GM12878 (cell line): Measurements from ENCODE around the gene ODAD4. TPM values are rescaled to one million over a fixed set of nuclear protein-coding genes. Genes with fewer than 3 reads are reported as not detected.

ENCODE experiments used
- ATAC-seq: fragments of 200-7000 bp; cut with Tn5 transposase; 3 replicates; pipeline ENCODE4 v1.9.1; 2020; ENCODE audit warnings: mild to moderate bottlenecking, moderate library complexity
- BruUV-seq: library from RNA; stranded (reverse); fragments of 400-500 nt; replicated peaks from 2 replicates; lab custom pipeline; 2021; lab: Mats Ljungman, UMichigan
- CTCF ChIA-PET: fragments of 300-600 bp; sonication (Branson Sonifier 250); formaldehyde crosslinking; extraction: SDS; loops from one replicate; lab custom pipeline; 2021; ENCODE audit warnings: inconsistent platforms; lab: Yijun Ruan, JAX
- POLR2A ChIA-PET: fragments of 350-600 bp; formaldehyde crosslinking; extraction: SDS; loops from one replicate; lab custom pipeline; 2021; ENCODE audit warnings: inconsistent platforms; lab: Charles Lee
- RAD21 ChIA-PET: fragments of 300-600 bp; sonication (Branson Sonifier 250); formaldehyde crosslinking; loops from one replicate; lab custom pipeline; 2023; ENCODE audit warnings: antibody characterized with exemption; ENCODE audit not compliant: unreplicated experiment; lab: Charles Lee
- SMC1A ChIA-PET: fragments of 300-600 bp; sonication (Branson Sonifier 250); formaldehyde crosslinking; loops from one replicate; lab custom pipeline; 2023; ENCODE audit not compliant: unreplicated experiment, uncharacterized antibody; lab: Charles Lee
- DNase-seq: peaks from one replicate; pipeline ENCODE4 v3.0.0-alpha.2; 2011; ENCODE audit warnings: low read depth, low spot score
- FAIRE-seq: peaks from 3 replicates; lab custom pipeline; 2011; peaks lifted over from hg19 to GRCh38; lab: Jason Lieb, UNC
- H2AFZ ChIP-seq: 2 replicates; pipeline ENCODE4 v1.6.0; 2011; ENCODE audit warnings: low read depth, low read length, control low read depth; ENCODE audit not compliant: control insufficient read depth
- H3K27ac ChIP-seq: 2 replicates; pipeline ENCODE4 v1.5.1; 2011; ENCODE audit warnings: control low read depth; ENCODE audit not compliant: control insufficient read depth, insufficient read depth
- H3K27me3 ChIP-seq, 2 experiments: replicated peaks in 1 of 2; 2 replicates each; pipeline versions ENCODE4 v1.6.0 to v1.6.1; 2011; ENCODE audit warnings: low read length in 1 of 2; ENCODE audit not compliant: control insufficient read depth in 2 of 2, insufficient read depth in 2 of 2
- H3K36me3 ChIP-seq, 2 experiments: 2 replicates each; pipeline ENCODE4 v1.5.1; 2011; ENCODE audit warnings: low read length in 1 of 2; ENCODE audit not compliant: control insufficient read depth in 2 of 2, insufficient read depth in 2 of 2
- H3K4me1 ChIP-seq: 2 replicates; pipeline ENCODE4 v1.6.1; 2011; ENCODE audit warnings: mild to moderate bottlenecking, low read length, moderate library complexity, mixed read lengths; ENCODE audit not compliant: control insufficient read depth, insufficient read depth
- H3K4me2 ChIP-seq: 2 replicates; pipeline ENCODE4 v1.6.0; 2011; ENCODE audit warnings: control low read depth; ENCODE audit not compliant: control insufficient read depth, insufficient read depth
- H3K4me3 ChIP-seq: fragments of 200-600 bp; sonication (generic); 2 replicates; pipeline ENCODE4 v1.5.1; 2016
- H3K79me2 ChIP-seq: 2 replicates; pipeline ENCODE4 v1.6.0; 2011; ENCODE audit warnings: low read length; ENCODE audit not compliant: control insufficient read depth, insufficient read depth
- H3K9ac ChIP-seq: 2 replicates; pipeline ENCODE4 v1.8.0; 2011; ENCODE audit warnings: low read length, control low read depth, mixed read lengths; ENCODE audit not compliant: control insufficient read depth, insufficient read depth
- H3K9me3 ChIP-seq: replicated peaks from 3 replicates; pipeline ENCODE4 v1.5.1; 2011; ENCODE audit warnings: mild to moderate bottlenecking, low read length; ENCODE audit not compliant: control insufficient read depth, insufficient read depth
- H4K20me1 ChIP-seq: 2 replicates; pipeline ENCODE4 v1.6.0; 2011; ENCODE audit not compliant: control insufficient read depth, insufficient read depth
- BMI1 ChIP-seq: fragments of 450-650 bp; IDR thresholded peaks from 2 replicates; pipeline ENCODE4 v1.6.1; 2016; ENCODE audit warnings: mild to moderate bottlenecking, moderate library complexity, borderline replicate concordance
- EGR1 ChIP-seq, 2 experiments: IDR thresholded peaks; 1 replicate in 1 of 2; 2 replicates in 1 of 2; pipeline ENCODE4 v1.6.1; 2011 to 2012; ENCODE audit warnings: low read depth in 2 of 2, low read length in 2 of 2, borderline replicate concordance in 1 of 2, mild to moderate bottlenecking in 1 of 2, moderate library complexity in 1 of 2
- IRF3 ChIP-seq: fragments of 450-650 bp; IDR thresholded peaks from 2 replicates; pipeline ENCODE4 v1.6.1; 2014; ENCODE audit warnings: mild to moderate bottlenecking
- MTA2 ChIP-seq: fragments of 450-650 bp; IDR thresholded peaks from 2 replicates; pipeline ENCODE4 v1.6.1; 2016; ENCODE audit warnings: low read depth, mild to moderate bottlenecking, moderate library complexity
- SREBF2 ChIP-seq: IDR thresholded peaks from 2 replicates; pipeline ENCODE4 v1.6.1; 2012; ENCODE audit warnings: mild to moderate bottlenecking, low read length
- STAT1 ChIP-seq: fragments of 450-650 bp; conservative IDR thresholded peaks from 2 replicates; pipeline ENCODE4 v1.6.1; 2014; ENCODE audit warnings: antibody characterized with exemption, mild to moderate bottlenecking
- YY1 ChIP-seq: IDR thresholded peaks from 2 replicates; pipeline ENCODE4 v1.6.1; 2011; ENCODE audit warnings: low read depth, mild to moderate bottlenecking, low read length
- WGBS: methylation state at CpG from one replicate; pipeline ENCODE4 v1.1.6; 2016; ENCODE audit warnings: low lambda C conversion rate; ENCODE audit not compliant: insufficient replicate concordance, insufficient coverage; ENCODE audit errors: missing lambda C conversion rate; 5-methylcytosine and 5-hydroxymethylcytosine counted together
- in situ Hi-C: fragments of 300-500 bp; cut with MboI; formaldehyde crosslinking; loops from 9 replicates; pipeline ENCODE4 v1.14.3; 2018; ENCODE audit warnings: mixed read lengths
- intact Hi-C: fragments of 100-400 bp; cut with micrococcal nuclease; formaldehyde crosslinking; loops from one replicate; pipeline ENCODE4 v1.14.2; 2022; ENCODE audit not compliant: unreplicated experiment
- polyA plus RNA-seq, 11 experiments: library from polyadenylated mRNA; depleted of rRNA in 4 of 11; unstranded in 6 of 11; stranded (reverse) in 5 of 11; fragments of >200 nt; fragmentation: Nextera tagmentation in 4 of 11; fragmentation: Illumina TruSeq in 1 of 11; extraction: Ambion mirVana in 4 of 11; extraction: Trizol in 1 of 11; gene quantifications; 1 replicate in 1 of 11; 2 replicates in 10 of 11; pipeline versions ENCODE4 v1.2.1 to v1.2.3, GENCODE V29; 2011 to 2016; ENCODE audit warnings: inconsistent platforms in 2 of 11, missing spikeins in 2 of 11, low read depth in 1 of 11
- total RNA-seq, 4 experiments: library from RNA; depleted of rRNA in 3 of 4; stranded (reverse); fragments of >200 nt in 3 of 4; fragmentation: Illumina TruSeq in 1 of 4; extraction: Trizol in 1 of 4; gene quantifications; 2 replicates each; pipeline versions ENCODE4 v1.2.1 to v1.2.3, GENCODE V29; 2013 to 2021
- TF ChIP-seq, protein P1 (sequence below): IDR thresholded peaks from 2 replicates; pipeline ENCODE4 v1.6.1; 2012; ENCODE audit warnings: low read length, inconsistent platforms

ODAD4 gene
- total and polyA plus RNA-seq, 10 of the 15 experiments (the other 5 are each of a cell fraction or from before 2014, with no cell fraction given): 0.10 to 0.73 (median 0.35) TPM

GRCh38 chr17:41996855-41997164 lies 66.4 kb downstream of the ODAD4 start:
- Histone ChIP-seq H3K27ac (peak overlapping the region; percentile 29), H3K9ac (no peak overlapping the region)
- CTCF ChIA-PET: interaction anchor here (0.7 to 1.5 kb wide), 3 partner anchors 27 to 115 kb away, joined by 3 to 4 read pairs (median 3); partner anchors contain the start of gene DHX58

More at GRCh38 chr17:41996855-41997164, 66.4 kb downstream of the ODAD4 start:
- Histone ChIP-seq H3K4me3 (no peak overlapping the region; the same call in 1 of the 2 replicates), H3K27me3 (no peaks in the 10 kb centered on the region), H3K79me2 (peaks cover 1% of the 10 kb centered on the region), H4K20me1 (no peaks in the 10 kb centered on the region), H2AFZ (no peak overlapping the region), H3K4me1 (peaks cover 28% of the 10 kb centered on the region), H3K9me3 (no peaks in the 10 kb centered on the region), H3K4me2 (peak overlapping the region; percentile 61; the same call in 1 of the 2 replicates), H3K36me3 (peaks cover 32 to 52% of the 10 kb centered on the region in 2 experiments)
- no TSS peak for BruUV-seq
- in situ Hi-C loops: no loop called here
- no peak for FAIRE-seq
- ATAC-seq: peak; percentile 30; the same call in 2 of the 3 replicates
- intact Hi-C loops: no loop called here
- TF ChIP-seq BMI1 (no peak), YY1 (no peak), MTA2 (no peak), EGR1 (IDR thresholded peaks at IDR 0.05; ENCODE audit: borderline replicate concordance in 1 of 2, low read depth in 2 of 2, low read length in 2 of 2) (no peak), STAT1 (no peak), IRF3 (no peak), SREBF2 (no peak)
- TF ChIP-seq, protein P1, sequence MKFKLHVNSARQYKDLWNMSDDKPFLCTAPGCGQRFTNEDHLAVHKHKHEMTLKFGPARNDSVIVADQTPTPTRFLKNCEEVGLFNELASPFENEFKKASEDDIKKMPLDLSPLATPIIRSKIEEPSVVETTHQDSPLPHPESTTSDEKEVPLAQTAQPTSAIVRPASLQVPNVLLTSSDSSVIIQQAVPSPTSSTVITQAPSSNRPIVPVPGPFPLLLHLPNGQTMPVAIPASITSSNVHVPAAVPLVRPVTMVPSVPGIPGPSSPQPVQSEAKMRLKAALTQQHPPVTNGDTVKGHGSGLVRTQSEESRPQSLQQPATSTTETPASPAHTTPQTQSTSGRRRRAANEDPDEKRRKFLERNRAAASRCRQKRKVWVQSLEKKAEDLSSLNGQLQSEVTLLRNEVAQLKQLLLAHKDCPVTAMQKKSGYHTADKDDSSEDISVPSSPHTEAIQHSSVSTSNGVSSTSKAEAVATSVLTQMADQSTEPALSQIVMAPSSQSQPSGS: no peak
- 68% methylated on average over 2 of the region's 2 CpGs for WGBS
- RAD21 ChIA-PET: interaction anchor here (0.6 kb wide), 1 partner anchor 128 kb away, joined by 4 read pairs; no protein-coding TSS in a partner anchor
- no peak for DNase-seq
- POLR2A ChIA-PET: interaction anchor here (1.1 kb wide), 1 partner anchor 21 kb away, joined by 3 read pairs; the partner anchor contains the start of gene DNAJC7
- SMC1A ChIA-PET: interaction anchor here (0.8 to 1.3 kb wide), 2 partner anchors 19 kb away, joined by 3 read pairs; no protein-coding TSS in a partner anchor
